HepG2 (cell line): ENCODE measurements around the gene AUNIP. TPM values are rescaled to one million over a fixed set of nuclear protein-coding genes. Genes with fewer than 3 reads are reported as not detected.

Experiments
- ARID2 ChIP-seq: sonication (generic); formaldehyde crosslinking; IDR thresholded peaks from 2 replicates; pipeline ENCODE4 v1.8.1; 2022; ENCODE audit warnings: mild to moderate bottlenecking, missing genetic modification reagents, borderline replicate concordance
- ARID3A ChIP-seq: IDR thresholded peaks from 2 replicates; pipeline ENCODE4 v1.6.1; 2012; ENCODE audit warnings: low read depth, low read length, improper control_type of control experiment
- ATF2 ChIP-seq: sonication (generic); formaldehyde crosslinking; IDR thresholded peaks from 2 replicates; pipeline ENCODE4 v1.4.0; 2020; ENCODE audit warnings: missing genetic modification reagents
- DMAP1 ChIP-seq: IDR thresholded peaks from 2 replicates; pipeline ENCODE4 v1.6.1; 2016
- HNRNPK ChIP-seq: fragments of 200-400 bp; formaldehyde crosslinking; IDR thresholded peaks from 2 replicates; pipeline ENCODE4 v1.6.1; 2018; ENCODE audit warnings: low read length, low read depth, moderate library complexity, mild to moderate bottlenecking; ENCODE audit not compliant: poor library complexity, severe bottlenecking
- IRF9 ChIP-seq: sonication (generic); formaldehyde crosslinking; IDR thresholded peaks from 2 replicates; pipeline ENCODE4 v1.8.0; 2022; ENCODE audit warnings: missing genetic modification reagents, mild to moderate bottlenecking, borderline replicate concordance
- JARID2 ChIP-seq: sonication (generic); formaldehyde crosslinking; IDR thresholded peaks from 2 replicates; pipeline ENCODE4 v1.8.1; 2023; ENCODE audit warnings: missing genetic modification reagents, inconsistent platforms; ENCODE audit not compliant: insufficient replicate concordance
- KAT8 ChIP-seq: IDR thresholded peaks from 2 replicates; pipeline ENCODE4 v1.6.1; 2016; ENCODE audit warnings: missing genetic modification reagents, missing compliant biosample characterization
- MYPOP ChIP-seq: sonication (generic); formaldehyde crosslinking; IDR thresholded peaks from 2 replicates; pipeline ENCODE4 v1.8.1; 2023; ENCODE audit warnings: mild to moderate bottlenecking, moderate library complexity, missing genetic modification reagents
- SMYD3 ChIP-seq: sonication (generic); formaldehyde crosslinking; IDR thresholded peaks from 2 replicates; pipeline ENCODE4 v1.8.1; 2023; ENCODE audit warnings: mild to moderate bottlenecking, missing genetic modification reagents
- TCF7 ChIP-seq: sonication (generic); IDR thresholded peaks from 2 replicates; pipeline ENCODE4 v1.6.1; 2016; ENCODE audit warnings: antibody characterized with exemption, low read depth
- ZBTB10 ChIP-seq: sonication (generic); formaldehyde crosslinking; IDR thresholded peaks from 2 replicates; pipeline ENCODE4 v1.4.0; 2020; ENCODE audit warnings: missing genetic modification reagents, borderline replicate concordance
- ZFY ChIP-seq: sonication (generic); formaldehyde crosslinking; IDR thresholded peaks from 2 replicates; pipeline ENCODE4 v1.4.0; 2020; ENCODE audit warnings: missing genetic modification reagents
- ZFYVE20 ChIP-seq: sonication (generic); formaldehyde crosslinking; IDR thresholded peaks from 2 replicates; pipeline ENCODE4 v1.8.0; 2023; ENCODE audit warnings: low read depth, mild to moderate bottlenecking, moderate library complexity, missing genetic modification reagents, borderline replicate concordance
- ZNF580 ChIP-seq: IDR thresholded peaks from 2 replicates; pipeline ENCODE4 v1.6.1; 2016; ENCODE audit warnings: low read depth, borderline replicate concordance
- ZNF598 ChIP-seq: sonication (generic); formaldehyde crosslinking; IDR thresholded peaks from 2 replicates; pipeline ENCODE4 v1.5.1; 2020; ENCODE audit warnings: mild to moderate bottlenecking, missing genetic modification reagents, borderline replicate concordance
- ZNF703 ChIP-seq: sonication (generic); formaldehyde crosslinking; IDR thresholded peaks from 2 replicates; pipeline ENCODE4 v1.5.1; 2020; ENCODE audit warnings: missing genetic modification reagents, mild to moderate bottlenecking, moderate library complexity, borderline replicate concordance
- ZNF891 ChIP-seq: sonication (generic); formaldehyde crosslinking; IDR thresholded peaks from 2 replicates; pipeline ENCODE4 v1.5.0; 2020; ENCODE audit warnings: mild to moderate bottlenecking, missing genetic modification reagents
- polyA plus RNA-seq, 8 experiments: library from polyadenylated mRNA; depleted of rRNA in 3 of 8; stranded (reverse) in 7 of 8; unstranded in 1 of 8; fragments of >200 nt; fragmentation: Illumina TruSeq in 4 of 8; extraction: Trizol in 4 of 8; gene quantifications; 2 replicates each; pipeline versions ENCODE4 v1.2.1 to v1.2.3, GENCODE V29; 2011 to 2016; ENCODE audit warnings: low read depth in 4 of 8, missing spikeins in 1 of 8, mixed read lengths in 1 of 8; ENCODE audit not compliant: insufficient read depth in 1 of 8
- total RNA-seq, 5 experiments: library from RNA; depleted of rRNA; stranded (reverse); fragments of >200 nt; fragmentation: Illumina TruSeq; extraction: Trizol; gene quantifications; 2 replicates each; pipeline ENCODE4 v1.2.3, GENCODE V29; 2016; ENCODE audit warnings: low read depth in 1 of 5

AUNIP gene
- total and polyA plus RNA-seq, 2 of the 13 experiments (the other 11 are each of a cell fraction or from before 2014, with no cell fraction given) = 3.8 to 12.3 TPM

- TF ChIP-seq ARID3A (no peak), ZBTB10 (CRISPR knock-in tag) (no peak), SMYD3 (no peak), ZNF703 (CRISPR knock-in tag) (no peak; the same call in 1 of the 2 replicates), ZNF891 (peak; percentile 87), JARID2 (CRISPR knock-in tag) (no peak), ZFY (no peak; the same call in 1 of the 2 replicates), ATF2 (CRISPR knock-in tag) (peak; percentile 76), DMAP1 (peak; percentile 69), TCF7 (no peak), HNRNPK (no peak), ARID2 (no peak), MYPOP (0 out of 2 replicates have a peak, but pooled peaks have one; percentile 57), ZNF580 (CRISPR knock-in tag) (peak; percentile 79), IRF9 (CRISPR knock-in tag) (peak; percentile 37), ZFYVE20 (no peak), KAT8 (peak; percentile 85), ZNF598 (CRISPR knock-in tag) (peak; percentile 54; the same call in 1 of the 2 replicates)
Observed at GRCh38 chr1:25819491-25820246, 39.6 kb downstream of the AUNIP start, which contains the start of gene MTFR1L (continued).
